Measurements from ENCODE around the gene PSMD5. TPM values are rescaled to one million over a fixed set of nuclear protein-coding genes. Genes with fewer than 3 reads are reported as not detected.

PSMD5 gene
- total RNA-seq (2022; extraction: Qiagen RNA extraction), result 26.2 to 38.5 TPM (median 26.4 TPM) in 5 replicates

DNA sequence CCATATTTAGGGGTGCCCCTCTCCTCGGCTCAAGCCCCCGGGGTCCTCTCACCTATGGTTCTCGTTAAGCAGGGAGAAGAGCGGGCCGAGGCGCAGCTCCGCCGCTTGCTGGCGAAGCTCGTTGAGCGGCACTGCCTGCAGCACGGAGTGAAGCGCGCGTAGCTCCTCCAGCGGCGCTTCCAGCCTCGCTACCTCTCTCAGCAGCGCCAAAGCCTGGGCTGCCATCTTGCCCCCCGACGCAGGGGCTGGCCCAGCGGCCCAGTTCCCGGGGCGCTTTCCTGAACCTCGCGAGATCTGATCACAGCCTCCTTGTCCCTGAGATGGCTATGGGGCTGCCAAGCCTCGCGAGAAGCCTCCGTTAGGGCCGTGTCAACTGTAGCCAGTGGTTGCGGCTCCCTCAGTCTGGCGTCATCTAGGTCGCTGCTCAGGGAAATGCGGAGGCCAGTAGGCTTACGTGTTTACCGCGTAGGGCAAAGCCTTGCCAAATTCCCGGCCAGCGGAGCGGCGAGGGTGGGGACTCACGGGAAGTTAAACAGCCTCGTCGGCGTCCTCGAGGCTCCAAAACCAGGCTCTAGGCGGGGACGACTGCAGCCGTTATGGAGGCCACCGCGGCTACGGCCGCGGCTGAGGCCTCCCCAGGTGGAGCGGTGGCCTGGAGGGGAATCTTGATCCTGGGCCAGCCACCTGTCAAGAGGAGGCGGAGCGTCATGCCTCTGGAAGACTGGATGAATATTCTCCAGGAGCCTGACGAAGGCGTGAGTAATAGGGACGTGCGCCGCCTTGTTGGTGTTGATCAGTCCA, at the start of gene PSMD5:
TSS of gene PSMD5 (minus strand) at position 238 of the 801 bp plus-strand sequence. CDS start at position 225, 13 bp downstream.

DNA sequence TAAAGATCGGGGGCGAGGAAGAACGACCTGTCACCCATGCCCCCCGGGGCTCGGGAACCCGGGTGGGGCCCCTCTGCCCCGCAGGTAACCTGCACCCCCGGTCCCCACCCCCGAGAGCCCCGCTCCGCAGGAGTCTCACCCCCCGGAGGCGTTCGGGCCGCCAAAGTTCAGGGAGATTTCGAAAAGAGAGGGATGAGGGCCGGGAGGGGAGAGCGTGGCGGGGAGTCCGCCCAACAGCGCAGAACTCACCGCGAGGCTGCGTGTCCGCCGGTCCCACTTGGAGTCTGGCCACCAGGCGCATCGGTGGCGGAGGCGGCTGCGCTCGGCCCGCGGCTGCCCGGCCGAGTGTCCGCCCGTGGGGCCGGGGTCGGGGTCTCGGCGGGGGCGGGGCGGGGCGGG, 34.1 kb upstream of the PSMD5 start, which contains the start of gene PHF19:
TSS of gene PHF19 (minus strand) at position 347 of the 399 bp plus-strand sequence. CDS start 2,447 bp downstream, outside the sequence.

GRCh38 chr9:120792898-120793765, 49.6 kb downstream of the PSMD5 start, which contains the start of gene FBXW2:
Gene FBXW2 (minus strand): TSS chr9:120793416. CDS start chr9:120788258, 5,158 bp downstream.

Other genes starting within 250 kb of the PSMD5 start
- 16.3 to 22.1 TPM (median 18.9 TPM) in 5 replicates for gene MEGF9, start 128.5 kb downstream of the PSMD5 start, total RNA-seq (2022; extraction: Qiagen RNA extraction)
- gene FBXW2, start 49.5 kb downstream of the PSMD5 start, total RNA-seq (2022; extraction: Qiagen RNA extraction), result 33.9 to 40.2 TPM (median 37.4 TPM) in 5 replicates
- gene PHF19, start 34.3 kb upstream of the PSMD5 start, total RNA-seq (2022; extraction: Qiagen RNA extraction), result 89.0 to 135 TPM (median 124 TPM) in 5 replicates
- 1.6 to 2.3 TPM (median 1.9 TPM) in 5 replicates for gene TRAF1, start 83.9 kb upstream of the PSMD5 start, total RNA-seq (2022; extraction: Qiagen RNA extraction)
- 10.8 to 13.7 TPM (median 11.3 TPM) in 5 replicates for gene C5, start 207.4 kb upstream of the PSMD5 start, total RNA-seq (2022; extraction: Qiagen RNA extraction)
- gene CNTRL, start 232.0 kb upstream of the PSMD5 start, total RNA-seq (2022; extraction: Qiagen RNA extraction), result 4.3 to 6.7 TPM (median 5.5 TPM) in 5 replicates